ENCODE data around the gene KCNK7. TPM values are rescaled to one million over a fixed set of nuclear protein-coding genes. Genes with fewer than 3 reads are reported as not detected.

Gene KCNK7
- polyA plus RNA-seq, 4 donors, result 0.24 to 0.95 (median 0.46) TPM

DNA sequence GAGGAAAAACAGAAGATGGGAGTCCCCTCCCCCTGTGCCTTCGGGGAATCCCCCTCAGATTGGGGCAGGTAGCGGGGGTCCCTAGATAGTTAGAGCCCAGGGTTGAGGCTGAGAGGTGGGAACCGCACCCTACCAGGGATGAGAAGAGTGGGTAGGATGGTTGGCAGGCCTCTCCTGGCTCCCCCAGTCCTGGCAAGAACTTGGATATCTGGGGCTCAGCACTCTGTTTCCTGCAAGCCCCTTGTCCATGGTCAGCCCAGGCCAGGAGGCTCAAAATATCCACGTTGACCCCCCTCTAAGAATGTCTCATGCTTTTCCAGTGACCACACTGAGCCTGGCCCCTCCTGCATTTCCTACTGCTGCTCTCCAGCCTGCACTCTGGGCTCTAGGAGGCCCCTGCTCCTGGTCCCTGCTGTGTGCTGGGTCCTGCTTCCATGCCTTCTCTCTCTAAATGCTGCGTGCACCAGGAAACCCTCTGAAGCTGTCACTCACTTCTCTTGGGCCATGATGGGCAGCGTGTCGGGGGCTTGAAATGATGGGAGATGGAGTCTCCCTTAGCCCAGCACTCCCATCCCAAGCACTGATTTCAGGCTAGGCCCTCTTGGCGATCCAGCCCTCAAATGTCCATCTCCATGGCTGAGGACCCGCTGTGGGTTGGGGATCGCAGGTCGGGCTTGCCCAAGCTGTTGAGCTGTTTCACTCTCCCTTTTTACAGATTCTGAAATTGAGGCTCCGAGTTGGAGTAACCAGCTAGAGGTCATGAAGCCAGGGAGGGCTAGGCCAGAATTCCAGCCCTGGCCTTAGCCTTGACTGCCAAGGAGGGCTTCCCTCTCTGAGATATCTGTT, 16.4 kb upstream of the KCNK7 start:
- no peak for DNase-seq (ENCODE audit: low read depth in 4 of 4, low spot score in 3 of 4)

DNA sequence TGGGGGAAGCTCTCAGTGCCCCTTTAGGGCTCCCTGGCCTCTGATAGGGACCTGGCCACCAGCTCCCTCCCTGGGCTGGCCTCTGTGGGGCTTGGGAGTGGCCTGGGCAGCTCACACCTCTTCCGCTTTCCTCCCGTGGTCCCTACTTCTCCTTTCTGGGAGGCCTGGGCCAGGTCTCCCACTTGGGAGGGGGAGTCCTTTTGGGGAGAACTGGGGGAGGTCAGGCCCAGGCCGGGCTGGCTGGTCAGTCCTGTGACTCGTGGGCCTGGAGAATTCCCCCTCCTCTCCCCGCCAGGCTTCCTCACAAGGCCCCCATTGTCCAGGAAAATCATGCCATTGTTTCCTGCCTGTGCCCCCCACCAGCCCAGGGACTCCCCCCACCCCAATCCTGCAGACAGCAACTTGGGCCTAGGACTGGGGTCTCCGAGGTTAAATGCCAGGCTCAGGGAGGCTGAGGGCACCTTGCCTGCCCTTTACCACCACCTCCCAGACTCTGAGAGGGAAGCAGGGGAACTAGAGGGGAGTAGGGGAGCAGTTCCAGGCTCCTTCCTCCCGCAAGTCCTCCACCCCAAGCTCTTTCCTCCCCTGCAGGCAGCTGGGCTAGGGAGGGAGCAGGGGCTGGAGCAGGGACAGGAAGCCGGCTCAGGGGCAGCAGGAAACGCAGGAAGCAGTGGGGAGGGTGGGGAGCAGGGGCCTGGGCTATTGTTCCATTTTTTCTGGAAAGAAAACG, 15.6 kb upstream of the KCNK7 start:
- DNase-seq (ENCODE audit: low read depth in 4 of 4, low spot score in 3 of 4), result no peak

DNA sequence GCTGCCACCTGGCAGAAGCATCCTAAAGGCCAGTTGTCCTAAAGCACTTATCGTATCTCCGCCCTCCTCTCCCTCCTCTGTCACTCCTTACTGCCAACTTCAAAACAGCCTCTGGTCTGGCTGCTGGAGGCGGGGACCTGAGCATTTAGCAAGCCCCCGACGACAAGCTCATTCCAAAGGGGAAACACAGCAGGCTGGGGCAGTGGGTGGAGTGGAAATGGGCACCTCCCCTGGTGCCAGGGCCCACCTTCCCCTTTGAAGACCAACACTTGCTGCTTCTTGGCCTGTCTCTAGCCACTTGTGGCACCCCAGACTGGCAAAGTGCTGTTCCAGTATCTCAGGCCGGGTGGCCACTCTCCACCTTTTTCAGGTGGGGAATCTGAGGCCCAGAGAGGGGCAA, 14.8 kb upstream of the KCNK7 start:
- DNase-seq (ENCODE audit: low read depth in 4 of 4, low spot score in 3 of 4), result no peak

DNA sequence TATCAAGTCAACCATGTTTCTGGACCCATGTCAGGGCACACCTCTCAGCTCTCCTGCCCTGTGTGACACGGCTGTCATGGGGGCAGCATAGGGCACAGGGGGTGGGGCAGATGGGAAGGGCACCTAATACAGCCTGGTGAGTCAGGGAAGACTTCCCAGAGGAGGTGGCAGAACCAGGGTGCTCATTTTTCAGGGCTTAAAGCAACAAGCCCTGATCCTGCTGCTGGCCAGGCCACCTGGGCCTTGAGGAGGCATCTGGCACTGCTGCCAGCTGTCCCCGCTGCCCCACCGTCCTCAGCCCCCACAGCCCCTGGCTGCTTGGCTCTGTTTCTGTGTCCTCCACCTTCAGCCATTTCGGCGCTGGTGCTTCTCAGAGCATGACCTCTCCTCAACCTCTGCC, 14.1 kb upstream of the KCNK7 start:
- DNase-seq (ENCODE audit: low read depth in 4 of 4, low spot score in 3 of 4), result no peak

DNA sequence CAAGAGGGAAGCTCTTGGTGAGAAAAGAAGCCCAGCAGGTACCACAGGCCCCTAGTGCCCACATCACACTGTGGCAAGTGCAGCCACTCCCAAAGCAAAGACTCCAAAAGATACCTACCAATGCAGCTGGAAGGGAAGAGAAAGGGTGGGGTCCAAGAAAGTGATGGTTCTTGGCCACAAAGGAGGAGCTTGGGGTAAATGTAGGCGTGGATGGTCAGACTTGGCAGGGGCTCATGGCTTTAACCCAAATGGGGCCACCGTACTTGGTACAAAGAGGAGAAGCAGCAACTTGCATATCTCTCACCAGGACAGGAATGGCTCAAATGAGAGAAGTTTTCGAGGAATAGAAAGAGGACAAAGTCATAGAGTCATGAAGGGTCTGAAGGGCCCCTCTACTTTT, 13.6 kb upstream of the KCNK7 start:
- DNase-seq (ENCODE audit: low read depth in 4 of 4, low spot score in 3 of 4), result no peak

DNA sequence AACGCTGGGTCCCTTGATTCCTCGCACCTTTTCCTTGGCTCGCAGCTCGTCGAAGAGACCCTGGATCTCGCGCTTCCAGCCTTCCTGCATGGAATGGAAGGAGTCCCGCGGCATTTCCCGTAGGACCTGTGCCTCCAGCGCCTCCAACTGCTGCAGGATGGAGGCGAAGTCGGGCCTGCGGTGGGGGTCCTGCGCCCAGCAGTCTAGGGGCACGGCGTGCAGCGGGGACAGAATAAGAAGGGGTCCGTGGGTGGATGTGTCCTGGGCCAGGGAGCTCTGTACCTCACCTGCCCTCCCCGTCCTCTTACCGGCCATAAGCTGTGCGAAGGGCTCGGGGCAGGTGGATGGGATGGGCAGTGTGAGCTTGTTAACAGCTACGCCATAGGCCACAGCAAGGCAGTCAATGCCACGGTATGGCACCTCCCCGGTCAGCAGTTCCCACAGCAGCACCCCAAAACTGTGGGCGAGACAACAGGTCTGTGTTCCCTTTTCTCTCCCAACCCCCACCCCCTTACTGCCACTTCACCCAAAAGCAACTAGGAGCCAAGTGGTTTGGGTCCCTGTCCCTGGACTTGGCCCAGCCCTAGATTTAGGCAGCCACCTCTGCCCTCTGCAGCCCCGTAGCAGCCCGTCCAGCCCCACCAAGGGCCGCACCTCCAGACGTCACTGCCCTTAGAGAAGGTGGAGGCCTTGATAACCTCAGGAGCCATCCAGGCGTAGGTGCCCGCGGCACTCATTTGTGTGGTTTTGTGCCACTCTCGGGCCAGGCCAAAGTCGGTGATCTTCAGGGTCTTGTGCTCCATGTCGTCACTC, 12.2 kb upstream of the KCNK7 start:
- no peak for DNase-seq (ENCODE audit: low read depth in 4 of 4, low spot score in 3 of 4)

DNA sequence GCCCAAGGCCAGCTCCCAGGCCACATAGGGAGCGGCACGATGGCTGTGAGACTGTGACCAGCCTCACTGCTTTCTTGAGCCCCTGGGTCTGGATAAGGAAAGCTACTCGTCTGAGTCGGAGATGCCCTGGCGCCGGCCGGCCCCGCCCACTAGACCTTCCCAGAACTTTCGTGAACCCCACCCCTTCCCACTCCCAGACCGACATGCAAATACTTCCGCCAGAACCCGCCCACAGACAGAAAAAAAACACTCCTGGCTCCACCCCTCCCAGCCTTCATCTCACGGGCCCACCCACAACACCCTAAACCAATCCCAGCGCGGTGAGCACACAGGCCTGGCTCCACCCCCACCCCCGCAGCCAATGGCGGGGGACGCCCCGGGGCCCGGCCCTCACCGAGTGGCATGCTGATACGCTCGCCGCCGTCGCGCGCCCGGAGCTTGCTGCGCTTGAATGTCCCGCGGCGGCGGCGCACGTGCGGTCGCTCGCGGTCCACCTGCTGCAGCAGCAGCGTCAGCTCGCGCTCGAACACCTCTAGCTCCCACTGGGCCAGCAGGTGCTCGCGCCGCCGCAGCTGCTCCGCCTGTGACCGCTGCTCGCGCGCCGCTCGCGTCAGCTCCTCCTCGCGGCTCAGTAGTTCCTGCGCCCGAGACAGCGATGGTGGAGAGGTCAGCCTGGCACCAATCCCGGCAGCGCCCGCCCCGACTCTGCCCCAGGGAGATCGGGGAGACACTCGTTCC, 11.4 kb upstream of the KCNK7 start:
- DNase-seq (ENCODE audit: low read depth in 4 of 4, low spot score in 3 of 4), result peak; percentile 82 to 91 (median 87)

DNA sequence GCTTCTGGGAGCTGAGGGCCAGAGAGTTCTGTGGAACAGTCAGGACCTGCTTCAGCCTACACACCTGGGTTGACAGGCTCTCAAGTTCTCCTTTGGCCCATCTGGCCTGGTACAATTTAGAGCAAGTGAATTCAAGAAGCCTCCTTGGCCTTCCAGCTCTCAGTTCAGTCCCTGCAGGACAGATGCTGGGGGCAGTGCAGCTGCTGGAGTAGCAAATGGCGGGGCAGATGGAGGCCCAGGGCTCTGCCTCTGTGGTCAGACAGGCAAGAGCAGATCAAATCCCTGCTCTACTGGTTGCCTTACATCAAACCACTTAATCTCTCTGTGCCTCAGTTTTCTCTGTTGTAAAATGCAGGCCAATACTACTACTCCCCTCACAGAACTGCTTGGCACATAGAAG, 8.7 kb upstream of the KCNK7 start:
- no peak for DNase-seq (ENCODE audit: low read depth in 4 of 4, low spot score in 3 of 4)

DNA sequence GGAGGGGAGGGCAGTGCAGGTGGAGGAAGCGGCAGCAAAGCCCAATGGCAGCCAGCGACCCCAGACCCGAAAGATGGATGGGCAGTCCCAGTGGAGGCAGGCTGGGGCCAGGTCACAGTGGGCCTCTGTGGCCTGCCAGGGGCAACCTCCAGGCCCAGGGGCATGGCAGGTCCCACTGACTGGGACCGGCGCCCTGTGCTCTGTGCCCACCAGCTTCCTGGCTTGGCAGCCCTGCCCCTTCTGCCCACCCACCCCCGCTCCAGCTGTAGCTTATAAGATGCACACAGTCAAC, 4.3 kb upstream of the KCNK7 start:
- DNase-seq (ENCODE audit: low read depth in 4 of 4, low spot score in 3 of 4), result no peak

DNA sequence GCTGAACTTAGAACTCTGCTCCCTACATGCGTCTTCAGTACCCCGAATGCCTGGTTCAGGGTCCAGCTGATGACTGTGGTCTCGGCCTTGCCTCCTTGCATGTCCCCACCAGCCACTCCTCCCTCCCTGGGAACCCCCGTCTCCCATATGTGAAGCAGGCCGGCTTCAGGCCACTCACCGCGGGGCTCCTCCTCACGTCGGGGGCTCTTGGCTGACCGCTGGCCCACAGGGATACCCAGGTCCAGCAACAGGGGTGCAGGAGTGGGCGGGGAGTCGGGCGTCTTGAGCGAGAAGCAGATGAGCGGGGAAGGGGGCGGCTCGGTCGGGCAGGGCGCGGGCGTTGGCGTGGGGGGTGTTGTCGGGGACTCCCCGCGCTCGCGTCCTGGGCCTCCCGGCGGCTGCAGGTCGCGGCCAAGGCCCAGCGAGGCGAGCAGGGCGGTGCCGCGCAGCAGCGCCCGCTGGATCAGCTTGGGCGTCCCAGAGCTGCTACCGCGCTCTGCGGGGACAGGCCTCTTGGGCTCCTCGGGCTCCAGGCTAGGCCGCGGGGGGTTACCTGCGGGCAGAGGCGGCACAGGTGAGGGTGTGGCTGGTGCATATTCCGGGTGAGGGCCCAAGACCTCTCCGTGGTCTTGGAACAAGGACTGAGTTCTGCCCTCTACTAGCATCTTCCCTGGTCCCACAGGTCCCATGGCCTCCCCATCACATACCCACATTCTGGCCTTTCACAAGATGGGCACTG, 3.8 kb upstream of the KCNK7 start:
- no peak for DNase-seq (ENCODE audit: low read depth in 4 of 4, low spot score in 3 of 4)

DNA sequence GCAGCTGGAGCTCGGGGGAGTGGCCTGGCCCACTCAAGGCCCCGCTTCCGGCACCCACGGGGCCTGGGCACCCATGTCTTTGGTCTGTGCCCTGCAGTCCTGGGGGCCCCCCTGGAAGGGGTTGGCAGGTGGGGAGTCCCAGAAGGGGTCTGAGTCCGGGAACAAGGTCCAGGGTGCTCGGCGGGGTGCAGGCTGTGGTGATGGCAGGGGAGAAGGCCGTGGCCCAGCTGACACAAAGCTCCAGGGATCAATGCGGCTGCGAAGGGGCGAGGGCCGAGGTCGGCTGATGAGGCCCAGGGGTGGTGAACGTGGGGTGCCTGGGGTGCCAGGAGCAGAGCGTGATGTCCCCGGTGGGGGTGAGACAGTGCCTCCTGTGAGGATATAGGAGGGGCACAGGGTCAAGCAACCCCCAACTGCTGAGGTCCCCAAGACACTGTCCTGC, 2.7 kb upstream of the KCNK7 start:
- no peak for DNase-seq (ENCODE audit: low read depth in 4 of 4, low spot score in 3 of 4)

DNA sequence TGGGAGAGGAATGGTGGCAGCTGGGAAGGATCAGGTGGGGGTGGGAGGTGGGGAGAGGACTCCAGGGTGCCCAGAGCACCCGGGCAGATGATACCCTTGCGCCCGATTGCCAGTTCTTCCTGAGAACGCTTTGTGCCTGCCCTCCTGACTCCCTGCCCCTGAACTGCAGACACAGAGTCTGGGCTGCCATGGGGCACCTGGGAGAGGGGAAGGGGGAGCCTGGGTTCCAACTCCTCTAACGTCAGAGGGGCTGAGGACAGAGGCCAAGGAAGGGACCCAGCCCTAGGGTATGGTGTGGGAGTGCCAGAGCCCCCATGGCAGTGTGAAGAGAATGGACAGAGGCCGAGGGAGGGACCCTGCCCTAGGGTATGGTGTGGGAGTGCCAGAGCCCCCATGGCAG, 920 bp upstream of the KCNK7 start:
- no peak for DNase-seq (ENCODE audit: low read depth in 4 of 4, low spot score in 3 of 4)

DNA sequence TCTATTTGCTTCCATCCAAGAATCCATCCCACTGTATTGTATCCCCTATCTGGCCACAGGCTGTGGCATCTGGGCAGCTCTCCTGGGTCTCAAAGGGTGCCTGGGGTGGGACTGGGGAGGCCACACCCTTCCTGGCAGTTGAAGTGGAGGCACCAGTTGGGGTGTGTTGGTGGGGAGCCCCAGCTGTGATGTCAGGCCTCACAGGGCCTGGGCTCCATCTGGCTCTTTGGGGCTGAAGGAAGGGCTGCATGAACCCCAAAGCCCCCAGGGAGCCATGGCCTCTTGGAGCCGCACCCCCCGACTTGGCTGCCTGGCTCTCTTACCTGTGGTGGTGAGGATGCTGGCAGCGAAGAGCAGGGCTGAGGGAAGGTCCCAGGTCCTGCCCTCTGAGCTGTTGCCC, 469 bp downstream of the KCNK7 start:
- no peak for DNase-seq (ENCODE audit: low read depth in 4 of 4, low spot score in 3 of 4)

DNA sequence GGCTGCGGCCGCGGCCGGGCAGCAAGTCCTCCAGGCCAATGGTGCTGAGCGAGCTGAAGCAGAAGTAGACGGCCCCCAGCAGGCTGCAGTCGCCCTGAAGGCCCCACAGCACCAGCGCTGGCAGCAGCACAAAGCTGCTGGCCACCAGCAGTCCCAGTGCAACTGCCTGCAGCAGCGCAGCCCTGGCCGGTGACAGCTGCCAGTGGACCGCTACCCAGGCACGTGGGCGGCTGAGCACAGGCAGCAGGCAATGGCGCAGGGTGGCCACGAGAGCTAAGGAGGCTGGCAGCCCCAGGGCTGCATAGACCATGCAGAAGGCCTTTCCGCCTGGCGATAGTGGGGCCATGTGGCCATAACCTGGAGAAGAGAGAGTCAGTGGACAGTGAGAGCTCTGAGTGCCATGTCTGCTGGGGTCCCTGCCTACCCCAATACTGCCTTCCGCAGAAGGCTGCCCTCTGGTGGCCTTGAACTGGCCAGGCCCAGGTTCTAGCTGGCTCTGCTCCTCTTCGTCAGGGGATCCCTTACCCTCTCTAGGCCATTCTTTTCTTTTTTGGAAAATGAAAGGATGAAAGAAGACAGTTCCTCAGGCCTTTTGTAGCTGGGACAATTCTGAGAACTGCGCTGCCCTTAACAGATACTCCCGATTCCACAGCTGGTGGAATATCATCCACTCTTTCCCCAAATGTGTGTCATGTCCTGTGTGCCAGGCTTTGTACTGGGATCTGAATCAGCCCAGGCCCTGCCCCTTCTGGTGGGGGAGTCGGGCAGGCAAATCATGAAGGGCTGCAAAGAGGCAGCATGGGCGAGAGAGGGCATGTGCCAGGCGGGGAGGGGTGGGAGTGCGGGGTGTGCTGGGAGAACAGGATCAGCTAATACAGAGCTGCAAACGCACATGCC, 1.8 kb downstream of the KCNK7 start:
- DNase-seq (ENCODE audit: low read depth in 4 of 4, low spot score in 3 of 4), result no peak

DNA sequence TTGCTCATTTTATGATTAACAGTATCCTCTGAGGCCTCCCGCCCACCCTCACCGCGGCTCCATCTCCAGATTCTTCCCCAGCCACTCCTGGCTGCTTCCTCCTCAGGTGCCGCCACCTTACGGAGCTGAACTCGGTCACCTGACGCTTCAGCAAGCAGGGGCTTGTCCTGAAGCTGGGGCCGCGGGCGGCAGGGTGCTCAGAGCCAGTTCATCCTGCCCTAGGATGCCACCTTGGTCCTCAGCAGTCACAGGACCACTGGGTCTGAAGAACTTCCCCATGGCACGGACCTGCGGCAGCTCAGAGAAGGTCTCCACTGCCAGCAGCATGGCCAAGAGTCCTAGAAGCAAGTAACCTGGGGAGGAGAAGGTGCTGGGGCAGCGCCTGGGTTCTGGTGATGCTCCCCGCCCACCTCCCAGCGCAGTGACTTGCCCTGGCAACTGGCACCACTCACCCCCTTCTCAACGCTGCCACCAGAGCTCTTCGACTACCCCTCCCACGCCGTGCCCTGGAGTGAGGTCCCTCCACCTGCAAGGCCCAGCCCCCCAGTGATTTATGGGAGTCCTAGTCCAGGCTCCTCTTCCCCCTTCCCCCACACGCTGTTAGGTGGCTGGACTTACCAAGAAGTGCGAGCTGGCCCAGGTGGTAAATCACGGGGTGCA, 2.6 kb downstream of the KCNK7 start:
- no peak for DNase-seq (ENCODE audit: low read depth in 4 of 4, low spot score in 3 of 4)

DNA sequence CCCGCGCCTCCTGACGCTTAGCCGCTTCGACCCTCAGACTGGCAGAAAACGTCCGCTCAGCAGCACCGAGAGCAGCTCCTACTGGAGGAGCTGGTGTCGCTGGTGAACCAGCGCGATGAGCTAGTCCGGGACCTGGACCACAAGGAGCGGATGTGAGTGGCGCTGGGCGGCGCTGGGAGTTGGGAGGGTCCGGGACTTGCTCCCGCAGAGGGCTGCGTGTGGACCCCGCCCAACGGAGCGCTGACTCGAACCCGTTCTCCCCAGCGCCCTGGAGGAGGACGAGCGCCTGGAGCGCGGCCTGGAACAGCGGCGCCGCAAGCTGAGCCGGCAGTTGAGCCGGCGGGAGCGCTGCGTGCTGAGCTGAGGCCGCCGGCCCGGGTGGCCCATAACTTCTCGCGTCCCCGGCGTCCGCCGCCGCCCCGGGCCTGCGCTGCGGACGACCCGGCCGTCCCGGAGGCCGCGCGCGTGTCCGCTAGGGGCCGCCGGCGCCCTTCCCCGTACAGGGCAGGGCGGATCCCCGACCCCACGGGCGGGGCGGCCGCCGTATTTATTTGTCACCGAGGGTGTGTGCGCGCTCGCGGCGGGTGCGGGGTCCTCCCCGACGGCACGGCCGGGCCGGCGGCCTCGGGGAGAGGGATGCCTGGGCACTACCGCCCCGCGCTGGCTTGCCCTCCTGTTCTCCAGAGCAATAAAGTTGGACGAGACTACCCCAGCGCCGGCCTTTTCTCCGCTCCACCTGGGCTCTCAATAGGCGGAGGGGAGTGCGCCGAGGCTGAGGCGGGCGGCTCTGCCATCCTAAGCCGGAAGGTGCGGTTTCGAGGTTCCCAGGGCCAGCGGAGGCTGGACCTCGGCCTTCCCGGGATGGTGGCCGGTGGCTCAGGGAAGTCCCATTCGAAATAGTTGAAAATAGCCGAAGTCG, 3.4 kb downstream of the KCNK7 start:
- DNase-seq (ENCODE audit: low read depth in 4 of 4, low spot score in 3 of 4), result no peak

DNA sequence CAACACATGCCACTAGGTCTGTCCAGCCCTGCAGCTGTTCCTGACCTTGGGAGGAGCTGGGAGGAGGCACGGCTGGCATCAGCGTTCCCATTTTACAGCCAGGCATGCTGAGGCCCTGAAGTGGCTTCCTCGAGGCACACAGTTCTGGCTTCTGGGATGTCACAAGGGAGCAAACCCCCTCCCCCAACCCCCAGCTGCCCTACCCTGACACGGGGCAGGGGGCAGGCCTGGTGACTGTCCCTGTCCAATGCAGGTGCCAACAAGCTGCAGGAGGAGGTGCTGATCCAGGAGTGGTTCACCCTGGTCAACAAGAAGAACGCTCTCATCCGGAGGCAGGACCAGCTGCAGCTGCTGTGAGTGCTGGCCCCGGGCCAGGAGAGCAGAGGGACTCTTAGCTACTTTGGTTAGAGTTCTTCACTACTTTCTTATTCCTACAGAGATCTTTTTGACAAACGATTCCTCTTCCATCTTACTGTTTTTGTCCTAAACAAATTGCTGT, 5.3 kb downstream of the KCNK7 start:
- no peak for DNase-seq (ENCODE audit: low read depth in 4 of 4, low spot score in 3 of 4)

Data from left renal pelvis (tissue), 4 donors.